IPS DF 4.7 (cell line): ENCODE measurements around the gene TRH.
"Not testable (repeated sequence)": the region's sequence is repeated elsewhere in the genome, so short reads cannot be mapped to it uniquely, and the experiment has no call there.

ENCODE experiments used
- DNase-seq: peaks from one replicate; pipeline ENCODE4 v3.0.0-alpha.2; 2013; ENCODE audit warnings: low spot score; ENCODE audit errors: extremely low read depth

Gene TRH

DNA sequence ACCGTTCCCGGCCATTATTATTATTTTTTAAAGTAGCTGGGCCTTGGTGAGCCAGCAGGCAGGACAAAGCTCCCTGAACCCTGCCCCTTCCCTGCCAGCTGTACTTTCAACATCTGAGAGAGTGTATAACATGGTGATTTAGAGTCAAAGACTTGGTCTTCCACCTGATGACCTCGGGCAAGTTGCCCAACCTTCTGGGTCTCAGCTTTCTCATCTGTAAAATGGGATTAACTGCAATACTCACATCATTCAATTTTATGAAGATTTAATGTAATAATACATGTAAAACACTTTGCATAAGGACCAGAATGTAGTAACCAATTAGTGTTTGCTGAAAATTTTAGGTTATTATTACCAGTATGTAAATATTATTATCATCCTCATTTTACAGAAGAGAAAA lies 11.9 kb upstream of the TRH start:
- DNase-seq = no peak

DNA sequence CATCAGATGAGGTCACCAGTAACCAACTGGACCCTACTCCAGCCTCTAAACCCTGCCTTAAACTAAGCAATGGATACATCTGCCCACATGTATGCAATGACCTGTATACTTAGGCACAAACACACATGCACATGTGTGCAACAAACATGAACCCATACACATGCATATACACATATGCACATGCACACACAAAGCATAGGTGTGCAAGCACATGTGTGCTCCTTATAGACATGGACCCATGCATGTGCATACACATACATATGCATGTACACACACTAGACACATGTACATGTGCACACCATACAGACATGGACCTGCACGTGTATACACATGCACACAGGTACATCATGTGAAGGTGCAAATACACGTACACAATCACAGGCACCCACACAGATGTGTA lies 8.6 kb upstream of the TRH start:
- DNase-seq = no peak

GRCh38 chr3:129966876-129967275 lies 7.6 kb upstream of the TRH start:
- no peak for DNase-seq

- DNase-seq = no peak
Measured at GRCh38 chr3:129967761-129968160, 6.8 kb upstream of the TRH start.

- no peak for DNase-seq
Measured at GRCh38 chr3:129971351-129972052, 3.0 kb upstream of the TRH start.

DNA sequence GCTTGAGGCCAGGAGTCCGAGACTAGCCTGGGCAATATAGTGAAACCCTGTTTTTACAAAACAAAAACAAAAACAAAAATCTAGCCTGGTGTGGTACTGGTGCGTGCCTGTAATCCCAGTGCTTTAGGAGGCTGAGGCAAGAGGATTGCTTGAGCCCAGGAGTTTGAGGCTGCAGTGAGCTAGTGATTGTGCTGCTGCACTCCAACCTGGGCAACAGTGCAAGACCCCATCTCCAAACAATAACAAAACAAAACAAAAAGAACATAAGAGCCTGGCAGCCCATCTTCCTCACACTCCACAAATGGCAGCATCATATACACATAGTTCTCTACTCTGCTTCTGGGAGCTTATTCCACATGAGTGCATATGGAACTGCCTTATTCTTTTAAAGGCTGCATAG lies 2.2 kb upstream of the TRH start:
- DNase-seq = no peak

DNA sequence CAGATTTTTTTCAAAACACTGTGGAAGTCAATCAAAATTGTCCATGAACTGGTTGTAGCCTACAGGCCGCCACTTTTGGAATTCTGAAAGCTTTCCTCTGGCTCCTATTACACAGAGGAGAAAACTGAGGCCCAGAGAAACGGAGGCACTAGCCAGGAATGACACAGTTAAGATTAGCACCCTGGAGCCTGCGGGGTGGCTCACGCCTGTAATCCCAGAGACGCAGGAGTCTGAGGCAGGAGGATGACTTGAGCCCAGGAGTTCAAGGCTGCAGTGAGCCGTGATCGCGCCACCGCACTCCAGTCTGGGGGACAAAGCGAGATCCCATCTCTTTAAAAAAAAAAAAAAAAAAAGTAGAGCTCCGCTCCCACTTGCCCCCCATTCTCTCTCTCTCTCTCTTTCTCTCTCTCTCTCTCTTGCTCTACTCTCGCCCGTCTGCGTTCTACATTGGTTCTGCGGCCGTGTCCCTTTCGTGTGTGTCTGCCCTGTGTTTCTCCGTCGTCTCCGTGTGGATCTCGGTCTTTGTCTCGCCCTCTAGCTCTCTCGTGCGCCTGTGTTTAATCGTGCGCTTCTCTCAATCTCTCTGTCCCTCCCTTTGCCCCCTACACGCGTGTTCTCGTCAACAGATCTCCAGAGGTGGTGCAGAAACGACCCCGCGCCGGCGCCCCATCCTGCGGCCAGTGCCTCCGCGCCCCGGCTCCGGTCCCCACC lies 512 bp upstream of the TRH start:
- no peak for DNase-seq

GRCh38 chr3:129974833-129975704 lies 549 bp downstream of the TRH start:
- DNase-seq = no peak

GRCh38 chr3:129975705-129976048 lies 1.2 kb downstream of the TRH start:
- no peak for DNase-seq

DNA sequence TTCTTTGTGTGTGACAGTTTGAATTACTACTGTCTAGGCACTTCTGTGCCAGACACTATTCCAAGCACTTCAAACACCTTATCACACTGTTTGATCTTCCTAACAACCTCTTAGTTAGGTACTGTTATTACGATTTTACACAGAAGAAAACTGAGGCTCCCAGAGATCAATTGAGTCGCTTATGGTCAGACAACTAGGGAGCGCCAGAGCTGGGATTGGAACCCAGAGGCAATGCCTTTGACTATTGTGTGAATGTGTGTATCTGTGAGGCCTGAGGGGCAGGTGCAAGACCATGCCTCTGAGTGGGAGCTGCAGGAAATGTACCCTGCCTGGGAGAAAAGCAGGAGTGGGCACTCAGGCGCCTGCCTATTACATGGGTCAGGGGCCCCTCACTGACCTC lies 1.8 kb downstream of the TRH start:
- DNase-seq = no peak

- DNase-seq = no peak
Measured at GRCh38 chr3:129978123-129978522, 3.6 kb downstream of the TRH start.

- DNase-seq = no peak
Measured at GRCh38 chr3:129979905-129980304, 5.4 kb downstream of the TRH start.

- DNase-seq = no peak
Measured at GRCh38 chr3:129983561-129983960, 9.0 kb downstream of the TRH start.

DNA sequence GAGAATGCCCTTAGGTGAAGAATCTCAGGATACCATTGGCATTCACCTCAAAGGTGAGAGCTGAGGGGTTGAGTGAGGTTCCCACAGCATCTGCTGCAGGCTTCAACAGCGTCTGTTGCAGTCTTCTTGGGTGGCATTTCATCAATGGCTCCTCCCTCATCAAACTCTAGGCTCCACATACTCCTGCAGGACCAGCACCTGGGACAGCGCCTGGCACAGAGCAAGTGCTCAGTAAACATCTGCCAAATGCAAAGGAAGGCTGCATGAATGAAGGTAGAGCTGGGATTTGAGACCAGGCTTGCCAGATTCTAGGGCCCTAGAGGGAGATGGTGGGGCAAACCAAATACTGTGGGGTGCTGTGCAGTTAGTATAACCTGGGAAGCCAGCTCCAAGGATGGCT lies 9.6 kb downstream of the TRH start:
- DNase-seq = no peak

- no peak for DNase-seq
Measured at GRCh38 chr3:129985113-129985512, 10.6 kb downstream of the TRH start.

DNA sequence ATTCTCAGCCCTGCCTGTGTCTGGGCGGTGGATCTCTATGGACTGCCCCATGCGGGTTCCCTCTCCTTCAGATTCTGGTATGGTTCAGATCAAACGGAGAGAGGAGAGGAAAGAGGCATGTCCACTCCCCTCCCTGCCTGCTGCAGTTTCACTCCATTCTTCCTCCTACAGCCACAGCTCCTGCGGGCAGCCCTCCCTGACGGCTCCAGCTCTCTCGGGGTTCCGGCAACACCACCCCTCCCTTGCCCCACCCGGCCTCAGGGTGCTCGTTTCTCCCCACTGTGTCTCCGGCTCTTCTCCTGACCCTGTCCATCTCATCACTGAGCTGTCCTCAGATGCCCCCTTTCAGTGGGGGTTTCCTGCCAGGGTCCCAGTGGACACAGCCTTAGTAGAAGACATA lies 13.9 kb downstream of the TRH start:
- DNase-seq = no peak

DNA sequence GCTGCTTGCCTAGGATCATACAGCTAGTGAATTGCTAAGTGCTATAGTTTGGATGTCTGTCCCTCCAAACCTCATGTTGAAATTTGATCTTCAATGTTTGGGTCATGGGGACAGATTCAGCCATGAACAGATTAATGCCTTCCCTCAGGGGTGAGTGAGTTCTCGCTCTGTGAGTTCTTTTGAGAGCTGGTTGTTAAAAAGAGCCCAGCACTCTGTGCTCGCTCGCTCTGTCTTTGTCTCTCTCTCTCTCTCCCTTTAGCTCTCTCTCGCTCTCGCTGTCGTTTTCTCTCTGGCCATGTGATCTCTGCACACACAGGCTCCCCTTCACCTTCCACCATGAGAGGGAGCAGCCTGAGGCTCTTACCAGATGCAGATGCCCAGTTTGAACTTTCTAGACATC lies 14.9 kb downstream of the TRH start:
- DNase-seq = no peak

DNA sequence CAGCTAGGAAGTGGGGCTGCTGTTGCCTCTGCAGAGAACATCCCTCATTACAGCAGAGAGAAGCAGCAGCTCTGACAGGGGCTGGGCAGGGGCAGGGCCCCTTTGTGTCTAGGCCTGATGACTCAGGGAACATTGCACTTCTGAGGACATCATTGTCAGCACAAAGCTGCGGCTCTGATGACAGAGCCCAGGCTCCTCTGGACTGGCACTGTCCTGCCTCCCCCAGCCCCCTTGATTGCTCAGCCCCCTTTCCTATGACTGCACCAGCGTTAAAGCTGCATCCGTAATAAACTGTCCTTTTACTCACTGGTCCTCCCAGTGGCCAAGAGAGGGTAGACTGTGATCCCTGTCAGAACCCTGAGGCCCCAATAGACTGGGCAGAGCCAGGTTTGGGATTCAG lies 18.3 kb downstream of the TRH start:
- DNase-seq = no peak

DNA sequence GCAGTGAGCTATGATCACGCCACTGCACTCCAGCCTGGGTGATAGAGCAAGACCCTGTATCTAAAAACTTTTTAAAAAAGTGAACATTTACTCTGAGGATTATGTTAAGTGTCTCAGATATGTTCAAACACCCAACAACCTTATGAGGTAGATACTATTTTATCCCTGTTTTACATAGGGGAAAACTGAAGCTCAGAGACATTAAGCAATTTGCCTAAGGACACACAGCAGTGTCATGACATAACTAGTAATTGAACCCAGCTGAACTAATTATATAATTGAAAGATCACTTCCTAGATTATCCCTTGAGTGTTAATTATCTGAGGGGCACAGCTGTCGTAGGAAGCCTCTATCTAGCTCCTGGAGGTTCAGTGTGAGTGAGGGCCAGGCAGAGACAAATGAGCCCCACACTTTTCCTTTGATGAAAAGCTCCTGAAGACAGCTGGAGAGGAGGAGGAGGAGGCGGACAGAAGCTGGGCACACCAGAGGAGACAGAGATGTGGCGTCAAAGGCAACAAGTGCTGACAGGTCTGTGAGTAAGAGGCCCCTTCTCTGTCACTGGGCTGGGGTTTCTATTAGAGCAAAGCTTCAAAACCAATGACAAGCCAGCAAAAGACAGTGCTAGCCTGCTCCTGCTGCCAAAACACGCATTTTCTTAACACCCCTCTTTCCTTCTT lies 20.5 kb downstream of the TRH start:
- no peak for DNase-seq

- DNase-seq = no peak
Measured at GRCh38 chr3:129996073-129996472, 21.6 kb downstream of the TRH start.

DNA sequence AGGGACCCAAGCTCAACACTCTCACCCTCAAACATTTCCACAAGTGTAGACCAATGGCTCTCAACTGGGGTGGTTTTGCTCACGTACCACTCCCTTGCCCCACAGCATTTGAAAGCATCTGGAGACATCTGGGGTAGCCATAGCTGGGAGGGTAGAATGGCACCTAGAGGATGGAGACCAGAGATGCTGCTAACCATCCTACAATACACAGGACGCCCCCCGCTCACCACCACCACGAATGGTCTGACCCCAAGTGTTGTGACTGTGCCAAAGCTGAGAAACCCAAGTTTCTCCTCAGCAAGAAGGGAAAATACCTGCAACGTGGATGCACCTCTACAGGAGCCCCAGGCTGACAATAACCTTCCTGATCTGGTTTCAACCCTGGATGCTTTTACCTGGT lies 24.7 kb downstream of the TRH start:
- not testable (repeated sequence) for DNase-seq
